ENCODE results near the gene GGT6.
"Not testable (repeated sequence)": the region's sequence is repeated elsewhere in the genome, so short reads cannot be mapped to it uniquely, and the experiment has no call there.

The GGT6 gene

DNA sequence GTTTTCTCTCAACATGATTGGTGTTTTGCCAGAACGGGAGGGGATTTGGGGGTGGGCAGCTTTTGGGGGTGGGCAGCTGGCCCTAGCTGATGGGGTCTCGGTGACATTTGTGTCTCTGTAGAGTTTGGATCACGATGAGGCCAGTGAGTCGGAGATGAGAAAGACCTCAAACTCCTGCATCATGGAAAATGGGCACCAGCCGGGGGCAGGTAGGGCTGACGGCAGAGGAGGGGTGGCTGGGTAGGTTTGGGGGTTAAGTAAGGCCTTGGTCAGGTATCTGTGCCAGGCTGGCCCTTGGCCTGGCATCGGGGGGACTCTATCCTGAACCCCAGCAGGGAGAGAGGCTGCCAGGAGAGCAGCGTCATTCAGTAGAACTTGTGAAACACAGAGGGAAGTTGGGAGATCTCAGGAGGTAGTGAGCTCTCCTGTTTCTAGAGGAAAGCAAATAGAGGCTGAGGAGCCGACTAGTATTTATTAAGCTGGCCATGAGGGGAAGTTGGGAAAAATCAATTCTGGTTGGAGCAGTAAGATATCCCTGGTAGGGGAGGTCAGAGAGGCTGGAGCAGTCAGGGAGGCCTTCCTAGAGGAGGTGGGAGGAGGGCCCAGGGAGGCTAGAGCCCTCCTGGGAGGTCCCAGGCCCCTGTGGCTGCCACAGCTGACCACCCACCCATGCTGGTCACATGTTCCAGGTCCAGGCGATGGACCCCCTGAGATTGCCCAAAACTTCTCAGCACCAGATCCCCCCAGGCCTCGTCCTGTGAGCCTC is 32.0 kb upstream of the GGT6 start:
- Histone ChIP-seq H3K27ac (ENCODE audit: low read length) (no peak overlapping the region), H3K4me3 (ENCODE audit: low read length) (no peak overlapping the region), H3K27me3 (ENCODE audit: control insufficient read depth, insufficient read depth, low read length) (no peaks in the 10 kb centered on the region), H3K4me1 (ENCODE audit: control insufficient read depth, insufficient read depth, low read length) (peaks cover 8% of the 10 kb centered on the region), H3K9me3 (ENCODE audit: control insufficient read depth, insufficient read depth, low read length) (no peaks in the 10 kb centered on the region), H3K36me3 (ENCODE audit: control insufficient read depth, insufficient read depth, low read length) (no peaks in the 10 kb centered on the region)
- WGBS (ENCODE audit: insufficient coverage, insufficient read length): no CpG with 5 or more reads among the region's 11 CpGs
- no peak for DNase-seq (ENCODE audit: low read depth, low spot score)

DNA sequence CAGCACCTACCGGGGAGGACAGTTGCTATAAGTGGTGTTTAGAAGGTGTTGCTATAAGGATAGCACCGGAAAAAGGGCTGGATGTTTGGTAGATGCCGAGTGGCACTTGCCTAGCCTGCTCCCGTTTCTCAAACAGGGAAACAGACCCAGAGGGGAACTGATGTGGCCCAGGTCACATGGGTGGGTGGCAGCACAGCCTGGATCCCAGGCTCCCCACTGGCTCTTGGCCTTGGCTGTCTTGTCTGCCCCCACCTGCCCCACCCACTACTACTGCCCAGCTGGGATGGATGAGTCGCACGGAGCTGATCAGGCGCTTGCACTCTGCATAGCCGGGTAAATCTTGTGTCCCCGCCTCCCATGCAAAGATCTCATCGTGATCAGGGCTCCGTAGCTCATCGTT is 31.2 kb upstream of the GGT6 start:
- no peaks in the 10 kb centered on the region for H3K9me3 ChIP-seq (ENCODE audit: control insufficient read depth, insufficient read depth, low read length)
- H3K27me3 ChIP-seq (ENCODE audit: control insufficient read depth, insufficient read depth, low read length): no peaks in the 10 kb centered on the region
- no CpG with 5 or more reads among the region's 12 CpGs for WGBS (ENCODE audit: insufficient coverage, insufficient read length)
- no peak overlapping the region for H3K4me3 ChIP-seq (ENCODE audit: low read length)
- no peak overlapping the region for H3K27ac ChIP-seq (ENCODE audit: low read length)
- H3K36me3 ChIP-seq (ENCODE audit: control insufficient read depth, insufficient read depth, low read length): no peaks in the 10 kb centered on the region
- DNase-seq (ENCODE audit: low read depth, low spot score): no peak
- peaks cover 8% of the 10 kb centered on the region for H3K4me1 ChIP-seq (ENCODE audit: control insufficient read depth, insufficient read depth, low read length)

DNA sequence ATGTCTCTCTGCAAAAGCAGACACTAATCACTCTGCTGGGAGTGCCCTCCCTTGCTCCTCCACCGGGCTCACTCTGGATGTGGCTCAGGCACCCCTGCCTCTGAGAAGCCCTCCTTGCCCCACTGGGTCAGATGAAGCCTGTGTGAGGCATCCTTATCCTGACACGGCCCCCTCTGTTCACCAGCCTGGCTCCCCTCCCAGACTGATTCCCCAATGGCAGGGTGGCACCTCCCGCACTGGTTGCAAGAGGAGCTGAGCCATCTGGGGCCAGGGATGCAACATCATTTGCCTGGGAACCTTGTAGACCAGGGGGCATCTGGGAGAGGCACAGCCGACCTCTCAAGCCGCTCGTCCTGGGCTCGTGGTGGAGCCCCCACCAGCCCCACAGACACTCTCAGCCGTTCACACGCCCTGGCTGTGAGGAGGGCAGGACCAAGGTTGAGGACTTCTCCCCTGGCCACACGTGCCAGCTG is 30.6 kb upstream of the GGT6 start:
- Histone ChIP-seq H3K27ac (ENCODE audit: low read length) (no peak overlapping the region), H3K4me3 (ENCODE audit: low read length) (no peak overlapping the region), H3K27me3 (ENCODE audit: control insufficient read depth, insufficient read depth, low read length) (no peaks in the 10 kb centered on the region), H3K4me1 (ENCODE audit: control insufficient read depth, insufficient read depth, low read length) (peaks cover 8% of the 10 kb centered on the region), H3K36me3 (ENCODE audit: control insufficient read depth, insufficient read depth, low read length) (no peaks in the 10 kb centered on the region), H3K9me3 (ENCODE audit: control insufficient read depth, insufficient read depth, low read length) (no peaks in the 10 kb centered on the region)
- WGBS (ENCODE audit: insufficient coverage, insufficient read length): no CpG with 5 or more reads among the region's 10 CpGs
- no peak for DNase-seq (ENCODE audit: low read depth, low spot score)

DNA sequence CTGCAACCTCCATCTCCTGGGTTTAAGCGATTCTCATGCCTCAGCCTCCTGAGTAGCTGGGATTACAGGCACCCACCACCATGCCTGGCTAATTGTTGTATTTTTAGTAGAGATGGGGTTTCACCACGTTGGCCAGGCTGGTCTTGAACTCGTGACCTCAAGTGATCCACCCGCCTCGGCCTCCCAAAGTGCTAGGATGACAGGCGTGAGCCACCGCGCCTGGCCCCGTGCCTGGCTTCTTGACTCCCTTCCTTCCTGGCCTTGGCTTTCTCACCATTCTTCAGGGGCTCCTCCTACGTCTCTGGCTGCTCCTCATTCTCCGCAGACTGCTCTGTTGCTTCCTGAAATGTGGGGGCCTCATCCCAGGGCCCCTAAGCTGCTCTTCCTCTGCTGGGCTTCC is 29.7 kb upstream of the GGT6 start:
- H3K9me3 ChIP-seq (ENCODE audit: control insufficient read depth, insufficient read depth, low read length); H3K4me1 ChIP-seq (ENCODE audit: control insufficient read depth, insufficient read depth, low read length); H3K4me3 ChIP-seq (ENCODE audit: low read length); H3K36me3 ChIP-seq (ENCODE audit: control insufficient read depth, insufficient read depth, low read length); H3K27me3 ChIP-seq (ENCODE audit: control insufficient read depth, insufficient read depth, low read length); DNase-seq (ENCODE audit: low read depth, low spot score); H3K27ac ChIP-seq (ENCODE audit: low read length): not testable (repeated sequence)
- WGBS (ENCODE audit: insufficient coverage, insufficient read length): no CpG with 5 or more reads among the region's 11 CpGs

DNA sequence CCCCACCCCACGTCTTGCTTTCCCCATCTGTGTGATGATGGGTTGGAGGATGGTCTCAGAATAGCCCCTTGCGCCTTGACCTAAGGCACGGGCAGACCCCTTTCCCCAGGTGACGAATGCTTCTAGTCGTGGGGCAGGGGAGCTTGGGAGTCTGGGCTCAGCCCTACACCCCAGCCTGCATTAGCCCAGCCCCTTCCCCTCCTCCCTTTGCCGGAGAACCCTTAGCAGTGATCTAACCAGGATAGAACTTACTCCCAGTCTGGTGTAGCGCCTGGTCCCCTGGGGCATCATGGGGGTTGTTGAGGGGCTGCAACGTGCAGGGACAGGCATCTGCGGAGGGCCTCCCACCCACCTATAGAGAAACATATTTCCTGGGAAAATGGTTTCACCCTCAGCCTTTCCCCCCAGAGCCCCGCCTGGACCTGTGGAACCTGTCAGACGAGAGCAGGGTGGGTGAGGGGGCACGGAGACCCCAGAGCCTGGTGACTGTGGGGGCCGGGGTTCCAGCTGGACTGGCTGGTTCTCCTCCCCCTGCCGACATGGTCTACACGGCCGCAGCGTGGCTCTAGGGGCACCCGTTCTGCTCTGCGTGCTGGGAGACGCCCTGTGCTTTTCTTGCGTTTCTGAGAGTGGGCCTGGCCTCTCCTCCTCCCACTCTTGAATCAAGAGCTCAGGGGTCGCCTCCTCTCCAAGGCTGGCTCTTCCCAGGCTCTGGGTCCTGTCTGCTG is 28.7 kb upstream of the GGT6 start:
- no peak overlapping the region for H3K4me3 ChIP-seq (ENCODE audit: low read length)
- no peak overlapping the region for H3K27ac ChIP-seq (ENCODE audit: low read length)
- no peaks in the 10 kb centered on the region for H3K36me3 ChIP-seq (ENCODE audit: control insufficient read depth, insufficient read depth, low read length)
- H3K4me1 ChIP-seq (ENCODE audit: control insufficient read depth, insufficient read depth, low read length): peaks cover 7% of the 10 kb centered on the region; the same call in 1 of the 2 replicates
- DNase-seq (ENCODE audit: low read depth, low spot score): no peak
- H3K27me3 ChIP-seq (ENCODE audit: control insufficient read depth, insufficient read depth, low read length): peaks cover 6% of the 10 kb centered on the region; the same call in 1 of the 2 replicates
- no peaks in the 10 kb centered on the region for H3K9me3 ChIP-seq (ENCODE audit: control insufficient read depth, insufficient read depth, low read length)
- no CpG with 5 or more reads among the region's 22 CpGs for WGBS (ENCODE audit: insufficient coverage, insufficient read length)

DNA sequence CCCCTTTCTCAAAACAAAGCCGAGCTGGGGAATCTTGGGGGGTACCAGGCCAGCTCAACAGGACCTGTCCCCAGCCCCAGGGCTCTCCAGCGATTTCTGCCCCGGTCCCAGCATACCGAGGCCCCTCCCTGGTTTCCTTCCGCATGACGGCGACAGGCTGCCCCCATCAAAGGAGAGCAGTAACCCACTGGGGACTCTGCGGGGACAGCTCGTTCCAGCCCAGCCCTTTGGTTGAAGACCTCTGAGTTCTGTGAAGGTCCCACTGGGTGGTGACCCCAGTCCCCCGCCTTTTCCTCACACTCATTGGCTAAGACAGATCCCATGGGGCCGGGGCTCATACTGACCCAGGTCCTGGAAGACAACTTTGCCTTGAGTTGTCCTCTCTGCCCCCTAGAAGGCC is 28.0 kb upstream of the GGT6 start:
- Histone ChIP-seq H3K27ac (ENCODE audit: low read length) (no peak overlapping the region), H3K9me3 (ENCODE audit: control insufficient read depth, insufficient read depth, low read length) (no peaks in the 10 kb centered on the region), H3K4me1 (ENCODE audit: control insufficient read depth, insufficient read depth, low read length) (peaks cover 7% of the 10 kb centered on the region; the same call in 1 of the 2 replicates), H3K36me3 (ENCODE audit: control insufficient read depth, insufficient read depth, low read length) (no peaks in the 10 kb centered on the region), H3K4me3 (ENCODE audit: low read length) (no peak overlapping the region), H3K27me3 (ENCODE audit: control insufficient read depth, insufficient read depth, low read length) (peaks cover 11% of the 10 kb centered on the region; the same call in 1 of the 2 replicates)
- WGBS (ENCODE audit: insufficient coverage, insufficient read length): no CpG with 5 or more reads among the region's 11 CpGs
- DNase-seq (ENCODE audit: low read depth, low spot score): no peak

DNA sequence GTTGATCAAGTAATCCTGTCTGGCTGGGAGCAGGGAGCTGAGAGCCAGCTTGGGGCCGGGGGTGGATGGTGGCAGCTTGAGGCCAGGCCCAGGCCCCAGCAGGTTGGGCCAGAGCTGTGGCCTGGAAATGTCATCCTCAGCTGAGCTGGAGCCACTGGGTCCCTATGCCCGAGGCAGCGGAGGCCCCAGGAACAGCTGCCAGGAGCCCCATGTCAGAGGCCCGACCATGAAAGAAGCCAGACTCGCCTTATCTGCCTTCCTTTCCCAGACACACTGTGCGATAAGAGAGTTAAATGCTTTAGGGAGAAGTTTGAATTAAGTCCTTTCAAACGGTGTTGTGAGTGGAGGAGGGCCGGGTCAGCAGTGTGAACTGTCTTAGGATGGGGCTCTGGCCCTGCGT is 27.4 kb upstream of the GGT6 start:
- WGBS (ENCODE audit: insufficient coverage, insufficient read length): no CpG with 5 or more reads among the region's 9 CpGs

DNA sequence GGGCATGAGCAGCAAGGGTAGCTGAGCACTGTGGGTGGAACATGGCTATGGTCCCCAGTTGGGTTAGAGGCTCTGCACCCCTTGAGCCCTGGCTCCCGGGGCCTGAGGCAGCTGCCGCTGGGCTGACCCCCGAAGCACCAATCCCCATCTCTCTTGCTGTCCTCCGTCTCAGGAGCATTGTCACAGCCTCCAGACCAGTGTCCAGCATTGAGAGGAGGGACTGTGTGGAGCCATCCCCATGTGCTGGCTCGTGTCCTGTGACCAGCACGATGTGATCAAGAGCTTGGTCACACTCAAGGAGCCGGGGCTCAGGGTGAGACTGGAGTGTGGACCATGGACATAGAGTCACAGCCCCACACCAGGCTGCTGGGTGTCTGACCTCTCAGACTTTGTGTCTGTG is 26.8 kb upstream of the GGT6 start:
- no CpG with 5 or more reads among the region's 7 CpGs for WGBS (ENCODE audit: insufficient coverage, insufficient read length)
- H3K9me3 ChIP-seq (ENCODE audit: control insufficient read depth, insufficient read depth, low read length): no peaks in the 10 kb centered on the region
- no peak overlapping the region for H3K27ac ChIP-seq (ENCODE audit: low read length)
- peaks cover 14% of the 10 kb centered on the region; the same call in 1 of the 2 replicates for H3K27me3 ChIP-seq (ENCODE audit: control insufficient read depth, insufficient read depth, low read length)
- DNase-seq (ENCODE audit: low read depth, low spot score): no peak
- no peak overlapping the region for H3K4me3 ChIP-seq (ENCODE audit: low read length)
- H3K36me3 ChIP-seq (ENCODE audit: control insufficient read depth, insufficient read depth, low read length): no peaks in the 10 kb centered on the region
- peaks cover 7% of the 10 kb centered on the region; the same call in 1 of the 2 replicates for H3K4me1 ChIP-seq (ENCODE audit: control insufficient read depth, insufficient read depth, low read length)

More for the DNA sequence above, 27.4 kb upstream of the GGT6 start:
- peaks cover 14% of the 10 kb centered on the region; the same call in 1 of the 2 replicates for H3K27me3 ChIP-seq (ENCODE audit: control insufficient read depth, insufficient read depth, low read length)
- no peak overlapping the region for H3K27ac ChIP-seq (ENCODE audit: low read length)
- DNase-seq (ENCODE audit: low read depth, low spot score): no peak
- H3K4me3 ChIP-seq (ENCODE audit: low read length): no peak overlapping the region
- no peaks in the 10 kb centered on the region for H3K9me3 ChIP-seq (ENCODE audit: control insufficient read depth, insufficient read depth, low read length)
- H3K36me3 ChIP-seq (ENCODE audit: control insufficient read depth, insufficient read depth, low read length): no peaks in the 10 kb centered on the region
- peaks cover 7% of the 10 kb centered on the region; the same call in 1 of the 2 replicates for H3K4me1 ChIP-seq (ENCODE audit: control insufficient read depth, insufficient read depth, low read length)

DNA sequence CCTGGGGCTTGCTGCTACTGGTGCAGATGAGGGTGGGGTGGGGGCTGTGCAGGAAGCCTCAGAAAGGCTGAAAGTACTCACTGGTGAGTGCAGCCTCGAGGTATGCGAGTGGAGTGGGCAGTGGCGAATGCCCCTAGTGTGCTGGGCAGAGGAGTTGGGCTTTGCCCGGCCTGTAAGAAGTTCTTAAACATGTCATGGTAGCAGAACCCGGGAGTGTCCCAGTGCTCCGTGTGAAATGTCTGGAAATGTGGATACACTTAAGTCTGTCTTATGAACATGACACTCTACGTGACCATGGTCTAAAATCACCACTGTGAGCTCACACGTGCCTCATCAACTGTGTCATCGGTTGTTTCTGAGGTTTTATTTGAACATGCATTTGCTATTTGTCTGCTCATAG is 25.7 kb upstream of the GGT6 start:
- no peak overlapping the region for H3K4me3 ChIP-seq (ENCODE audit: low read length)
- no peak for DNase-seq (ENCODE audit: low read depth, low spot score)
- WGBS (ENCODE audit: insufficient coverage, insufficient read length): no CpG with 5 or more reads among the region's 9 CpGs
- no peaks in the 10 kb centered on the region for H3K9me3 ChIP-seq (ENCODE audit: control insufficient read depth, insufficient read depth, low read length)
- peaks cover 14% of the 10 kb centered on the region; the same call in 1 of the 2 replicates for H3K27me3 ChIP-seq (ENCODE audit: control insufficient read depth, insufficient read depth, low read length)
- H3K27ac ChIP-seq (ENCODE audit: low read length): no peak overlapping the region
- no peaks in the 10 kb centered on the region for H3K36me3 ChIP-seq (ENCODE audit: control insufficient read depth, insufficient read depth, low read length)
- peaks cover 7% of the 10 kb centered on the region; the same call in 1 of the 2 replicates for H3K4me1 ChIP-seq (ENCODE audit: control insufficient read depth, insufficient read depth, low read length)

DNA sequence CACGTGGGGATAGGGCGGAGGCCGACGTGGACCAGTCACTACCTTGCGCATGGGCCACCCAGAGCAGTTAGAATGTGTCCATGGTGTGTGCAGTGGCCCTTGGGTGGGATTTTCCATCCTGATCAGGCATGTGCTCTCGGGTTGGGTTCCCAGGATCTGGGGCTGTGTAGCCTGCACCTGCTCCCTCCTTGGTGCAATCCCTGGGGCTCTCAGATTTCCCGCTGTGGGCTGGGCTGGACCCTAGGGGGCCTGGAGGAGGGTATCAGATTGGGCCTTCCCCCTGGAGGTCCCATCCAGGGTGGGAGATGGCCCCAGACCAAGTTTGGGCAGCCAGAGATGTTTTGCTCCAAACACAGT is 25.2 kb upstream of the GGT6 start:
- no peak overlapping the region for H3K4me3 ChIP-seq (ENCODE audit: low read length)

More for the DNA sequence above, 25.2 kb upstream of the GGT6 start:
- WGBS (ENCODE audit: insufficient coverage, insufficient read length): no CpG with 5 or more reads among the region's 7 CpGs
- no peak for DNase-seq (ENCODE audit: low read depth, low spot score)
- Histone ChIP-seq H3K9me3 (ENCODE audit: control insufficient read depth, insufficient read depth, low read length) (no peaks in the 10 kb centered on the region), H3K27ac (ENCODE audit: low read length) (no peak overlapping the region), H3K36me3 (ENCODE audit: control insufficient read depth, insufficient read depth, low read length) (no peaks in the 10 kb centered on the region), H3K27me3 (ENCODE audit: control insufficient read depth, insufficient read depth, low read length) (peaks cover 14% of the 10 kb centered on the region; the same call in 1 of the 2 replicates), H3K4me1 (ENCODE audit: control insufficient read depth, insufficient read depth, low read length) (peaks cover 7% of the 10 kb centered on the region; the same call in 1 of the 2 replicates)

Data from iPS DF 6.9 (cell line).